HG03460 (cell line): ENCODE data around the gene MIAT.
"Not testable (repeated sequence)": the region's sequence is repeated elsewhere in the genome, so short reads cannot be mapped to it uniquely, and the experiment has no call there.

Source experiments
- ATAC-seq: cut with Tn5 transposase; IDR thresholded peaks from one replicate; pipeline ENCODE4 v1.9.1; 2021; ENCODE audit not compliant: unreplicated experiment

Gene MIAT

GRCh38 chr22:26656891-26657851 is at the start of gene MIAT:
TSS of gene MIAT (plus strand) at chr22:26657588.
- no peak for ATAC-seq

- ATAC-seq, result no peak
Observed at GRCh38 chr22:26608129-26608528, 49.3 kb upstream of the MIAT start.

- no peak for ATAC-seq
Observed at GRCh38 chr22:26609287-26609686, 48.1 kb upstream of the MIAT start.

- peak; percentile 74 for ATAC-seq
Observed at GRCh38 chr22:26610072-26610958, 47.1 kb upstream of the MIAT start.

- no peak for ATAC-seq
Observed at GRCh38 chr22:26610996-26611395, 46.4 kb upstream of the MIAT start.

GRCh38 chr22:26612652-26613051 is 44.7 kb upstream of the MIAT start:
- no peak for ATAC-seq

- not testable (repeated sequence) for ATAC-seq
Observed at GRCh38 chr22:26613753-26614152, 43.6 kb upstream of the MIAT start.

- no peak for ATAC-seq
Observed at GRCh38 chr22:26614322-26614721, 43.1 kb upstream of the MIAT start.

GRCh38 chr22:26615149-26615548 is 42.2 kb upstream of the MIAT start:
- ATAC-seq, result no peak

GRCh38 chr22:26615830-26616435 is 41.5 kb upstream of the MIAT start:
- no peak for ATAC-seq

GRCh38 chr22:26616650-26617049 is 40.7 kb upstream of the MIAT start:
- no peak for ATAC-seq

- no peak for ATAC-seq
Observed at GRCh38 chr22:26617271-26618199, 39.9 kb upstream of the MIAT start, which contains the start of gene CRYBB1. TSS of gene CRYBB1 (minus strand) at chr22:26618027. CDS start at chr22:26616319, 1,708 bp downstream.

- ATAC-seq, result no peak
Observed at GRCh38 chr22:26618455-26618854, 38.9 kb upstream of the MIAT start.

- no peak for ATAC-seq
Observed at GRCh38 chr22:26619510-26619909, 37.9 kb upstream of the MIAT start.

GRCh38 chr22:26620197-26620596 is 37.2 kb upstream of the MIAT start:
- ATAC-seq, result no peak

- no peak for ATAC-seq
Observed at GRCh38 chr22:26621663-26622062, 35.7 kb upstream of the MIAT start, which contains the start of gene CRYBA4. TSS of gene CRYBA4 (plus strand) at chr22:26621963. CDS start at chr22:26622597, 634 bp downstream.

- no peak for ATAC-seq
Observed at GRCh38 chr22:26623984-26624383, 33.4 kb upstream of the MIAT start.

- no peak for ATAC-seq
Observed at GRCh38 chr22:26624803-26625202, 32.6 kb upstream of the MIAT start.

- ATAC-seq, result no peak
Observed at GRCh38 chr22:26629988-26630761, 27.2 kb upstream of the MIAT start.
